Measurements from ENCODE around the gene PHYKPL. TPM values are rescaled to one million over a fixed set of nuclear protein-coding genes. Genes with fewer than 3 reads are reported as not detected.

Gene PHYKPL
- total RNA-seq, 1 donor from 2014 or later: 77.8 TPM

GRCh38 chr5:178227138-178227659 lies 5.4 kb downstream of the PHYKPL start:
- Histone ChIP-seq H3K27me3 (no peaks in the 10 kb centered on the region), H3K9me3 (no peaks in the 10 kb centered on the region), H3K36me3 (peaks cover 0 to 50% of the 10 kb centered on the region in 2 donors), H3K4me1 (peaks cover 25% of the 10 kb centered on the region), H3K4me3 (no peak overlapping the region), H3K27ac (no peak overlapping the region)
- intact Hi-C loops (cut with DNase I): no loop called here
- TF ChIP-seq CTCF (IDR thresholded peaks at IDR 0.05): no peak
- TF ChIP-seq POLR2A (IDR thresholded peaks at IDR 0.05): no peak
- no peak for TF ChIP-seq POLR2AphosphoS5 (IDR thresholded peaks at IDR 0.05; ENCODE audit: insufficient read depth in 1 of 2, low read depth in 1 of 2)
- DNase-seq (ENCODE audit: extremely low spot score in 2 of 2): no peak

- no peaks in the 10 kb centered on the region for H3K27me3 ChIP-seq
- H3K36me3 ChIP-seq: peaks cover 0 to 47% of the 10 kb centered on the region in 2 donors
- TF ChIP-seq CTCF (IDR thresholded peaks at IDR 0.05): no peak
- TF ChIP-seq POLR2AphosphoS5 (IDR thresholded peaks at IDR 0.05; ENCODE audit: insufficient read depth in 1 of 2, low read depth in 1 of 2): no peak
- TF ChIP-seq POLR2A (IDR thresholded peaks at IDR 0.05): no peak
- H3K4me1 ChIP-seq: peaks cover 8% of the 10 kb centered on the region
- intact Hi-C loops (cut with DNase I): no loop called here
- no peak overlapping the region for H3K27ac ChIP-seq
- no peak overlapping the region for H3K4me3 ChIP-seq
- DNase-seq (ENCODE audit: extremely low spot score in 2 of 2): no peak
- no peaks in the 10 kb centered on the region for H3K9me3 ChIP-seq
These were observed 7.4 kb downstream of the PHYKPL start for GRCh38 chr5:178225174-178225573.

GRCh38 chr5:178224403-178224802 lies 8.2 kb downstream of the PHYKPL start:
- peaks cover under 1% of the 10 kb centered on the region for H3K4me1 ChIP-seq
- peaks cover 0 to 46% of the 10 kb centered on the region in 2 donors for H3K36me3 ChIP-seq
- intact Hi-C loops (cut with DNase I): no loop called here
- no peak for DNase-seq (ENCODE audit: extremely low spot score in 2 of 2)
- TF ChIP-seq CTCF (IDR thresholded peaks at IDR 0.05) (no peak), POLR2AphosphoS5 (IDR thresholded peaks at IDR 0.05; ENCODE audit: insufficient read depth in 1 of 2, low read depth in 1 of 2) (no peak), POLR2A (IDR thresholded peaks at IDR 0.05) (no peak)
- H3K27me3 ChIP-seq: no peaks in the 10 kb centered on the region
- H3K9me3 ChIP-seq: no peaks in the 10 kb centered on the region
- no peak overlapping the region for H3K27ac ChIP-seq
- H3K4me3 ChIP-seq: no peak overlapping the region

- no peaks in the 10 kb centered on the region for H3K4me1 ChIP-seq
- no peaks in the 10 kb centered on the region for H3K27me3 ChIP-seq
- intact Hi-C loops (cut with DNase I): no loop called here
These were observed 8.7 kb downstream of the PHYKPL start for GRCh38 chr5:178223828-178224335.

More at GRCh38 chr5:178223828-178224335, 8.7 kb downstream of the PHYKPL start:
- Histone ChIP-seq H3K4me3 (no peak overlapping the region), H3K9me3 (no peaks in the 10 kb centered on the region), H3K27ac (no peak overlapping the region), H3K36me3 (peaks cover 0 to 40% of the 10 kb centered on the region in 2 donors)
- TF ChIP-seq POLR2A (IDR thresholded peaks at IDR 0.05) (no peak), CTCF (IDR thresholded peaks at IDR 0.05) (no peak), POLR2AphosphoS5 (IDR thresholded peaks at IDR 0.05; ENCODE audit: insufficient read depth in 1 of 2, low read depth in 1 of 2) (no peak)
- DNase-seq (ENCODE audit: extremely low spot score in 2 of 2): no peak
